Progenitor cell of endocrine pancreas (in vitro differentiated cells): Measurements from ENCODE around the gene ZNF275. TPM values are rescaled to one million over a fixed set of nuclear protein-coding genes. Genes with fewer than 3 reads are reported as not detected.

ENCODE experiments used
- DNase-seq: peaks from one replicate; pipeline ENCODE4 v3.0.0; 2021; ENCODE audit warnings: low spot score; ENCODE audit not compliant: unreplicated experiment
- H3K27ac Mint-ChIP-seq: 2 replicates; pipeline ENCODE4 v1.8.0; 2021; ENCODE audit warnings: mild to moderate bottlenecking, moderate library complexity, mixed read lengths
- H3K27me3 Mint-ChIP-seq: 2 replicates; pipeline ENCODE4 v1.8.0; 2021; ENCODE audit warnings: mixed read lengths
- H3K36me3 Mint-ChIP-seq: 2 replicates; pipeline ENCODE4 v1.8.0; 2022; ENCODE audit warnings: mixed read lengths; ENCODE audit not compliant: insufficient read depth
- H3K4me1 Mint-ChIP-seq: 2 replicates; pipeline ENCODE4 v1.8.0; 2021; ENCODE audit warnings: low read depth, mixed read lengths
- H3K4me3 Mint-ChIP-seq: 2 replicates; pipeline ENCODE4 v1.8.0; 2021; ENCODE audit warnings: low read depth, mild to moderate bottlenecking, moderate library complexity, mixed read lengths
- H3K9me3 Mint-ChIP-seq: 2 replicates; pipeline ENCODE4 v1.8.0; 2021; ENCODE audit warnings: low read depth, mixed read lengths
- CTCF ChIP-seq: fragments of 200-600 bp; sonication (generic); IDR thresholded peaks from one replicate; pipeline ENCODE4 v1.5.0; 2021; ENCODE audit warnings: antibody characterized with exemption, mild to moderate bottlenecking; ENCODE audit not compliant: unreplicated experiment
- total RNA-seq: library from RNA; stranded (reverse); gene quantifications from 2 replicates; pipeline ENCODE4 v1.2.1, GENCODE V29; 2021

The ZNF275 gene
- total RNA-seq, 1 donor from 2014 or later = 12.2 TPM

DNA sequence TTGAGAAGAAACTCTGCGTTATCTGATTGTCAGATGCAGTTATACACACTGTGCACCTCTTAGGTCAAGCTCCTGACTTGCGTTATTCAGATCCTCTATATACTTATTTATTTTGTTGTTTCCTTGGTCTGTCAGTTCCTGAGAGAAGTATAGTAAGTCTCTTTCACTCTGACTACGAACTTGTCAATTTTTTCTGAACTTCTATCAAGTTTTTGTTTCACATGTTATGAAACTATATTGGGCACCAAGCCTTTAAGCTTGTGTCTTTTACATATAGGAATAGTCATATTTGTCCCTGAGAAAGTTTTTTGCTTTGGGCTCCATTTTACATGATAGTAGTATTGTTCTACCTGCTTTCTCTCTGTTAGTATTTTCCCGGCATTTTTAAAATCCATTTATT lies 31.7 kb downstream of the ZNF275 start:
- Mint-ChIP-seq H3K36me3 (no peaks in the 10 kb centered on the region), H3K9me3 (peaks cover 26% of the 10 kb centered on the region), H3K27ac (no peak overlapping the region), H3K4me3 (no peak overlapping the region), H3K27me3 (peaks cover 5% of the 10 kb centered on the region), H3K4me1 (peaks cover 2% of the 10 kb centered on the region)
- no peak for DNase-seq
- TF ChIP-seq CTCF = no peak

DNA sequence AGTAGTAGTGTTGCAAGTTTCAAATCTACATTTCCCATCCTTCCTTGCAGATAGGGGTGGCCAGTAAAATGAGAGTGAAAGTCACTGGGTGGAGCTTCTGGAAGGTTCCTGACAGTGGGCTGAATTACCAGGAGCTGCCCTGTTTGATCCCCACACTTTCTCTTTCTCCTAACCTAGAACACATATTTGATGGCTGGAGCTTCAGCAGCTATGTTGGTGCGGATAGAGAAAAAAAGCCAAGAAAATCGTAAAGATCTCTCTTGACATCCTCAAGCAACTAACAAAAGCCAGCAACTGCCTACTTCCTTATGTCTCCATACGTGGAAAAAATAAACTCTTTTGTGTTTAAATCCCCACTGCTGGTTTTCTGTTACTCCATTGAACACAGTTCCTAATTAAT lies 32.2 kb downstream of the ZNF275 start:
- peaks cover 23% of the 10 kb centered on the region for H3K9me3 Mint-ChIP-seq
- no peak for TF ChIP-seq CTCF
- H3K4me3 Mint-ChIP-seq = no peak overlapping the region
- no peaks in the 10 kb centered on the region for H3K36me3 Mint-ChIP-seq
- peaks cover 4% of the 10 kb centered on the region for H3K4me1 Mint-ChIP-seq
- H3K27ac Mint-ChIP-seq = no peak overlapping the region
- no peak for DNase-seq
- H3K27me3 Mint-ChIP-seq = peaks cover 5% of the 10 kb centered on the region

GRCh38 chrX:153366878-153367538 lies 33.1 kb downstream of the ZNF275 start:
- H3K9me3 Mint-ChIP-seq = peaks cover 21% of the 10 kb centered on the region

DNA sequence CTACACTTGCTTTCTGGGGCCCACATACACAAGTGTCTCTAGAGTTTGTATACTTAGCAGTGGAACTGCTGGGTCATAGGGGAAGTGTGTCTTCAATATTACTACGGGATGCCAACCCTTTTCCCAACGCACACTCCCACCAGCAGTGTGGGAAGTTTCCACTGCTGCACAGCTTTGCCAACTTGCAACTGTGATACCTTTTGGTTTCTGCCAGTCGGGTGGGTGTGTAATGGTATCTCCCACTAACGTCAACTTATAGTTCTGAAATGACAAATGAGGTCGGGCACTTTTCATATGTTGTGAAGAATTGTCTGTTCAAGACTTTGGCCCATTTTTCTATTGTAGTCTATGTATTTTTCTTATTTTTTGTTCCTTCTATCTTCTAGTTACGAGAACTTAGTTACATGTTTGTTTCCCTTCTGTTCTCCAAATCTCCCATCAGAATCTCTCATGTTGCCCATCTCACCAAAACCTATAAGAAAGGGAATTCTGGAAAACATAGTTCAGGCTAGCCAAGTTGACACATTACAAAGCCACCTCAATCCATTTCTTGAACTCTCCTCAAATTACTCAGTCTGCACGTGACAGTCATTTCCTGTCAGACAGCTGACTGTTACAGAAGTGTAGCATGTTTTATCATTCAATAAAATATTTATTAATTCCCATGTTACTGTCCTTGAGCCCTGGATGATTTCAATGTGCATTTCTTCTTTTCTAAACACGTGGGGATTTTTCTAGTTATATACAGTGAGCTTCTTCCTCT lies 36.5 kb downstream of the ZNF275 start:
- TF ChIP-seq CTCF = no peak
- peaks cover 20% of the 10 kb centered on the region for H3K9me3 Mint-ChIP-seq

More at GRCh38 chrX:153366878-153367538, 33.1 kb downstream of the ZNF275 start:
- Mint-ChIP-seq H3K36me3 (no peaks in the 10 kb centered on the region), H3K27me3 (peaks cover 5% of the 10 kb centered on the region), H3K4me3 (no peak overlapping the region), H3K4me1 (peaks cover 7% of the 10 kb centered on the region), H3K27ac (no peak overlapping the region)
- TF ChIP-seq CTCF = no peak
- no peak for DNase-seq

GRCh38 chrX:153371256-153371655 lies 37.3 kb downstream of the ZNF275 start:
- no peak for DNase-seq
- Mint-ChIP-seq H3K9me3 (peaks cover 20% of the 10 kb centered on the region), H3K4me1 (peaks cover 10% of the 10 kb centered on the region), H3K36me3 (no peaks in the 10 kb centered on the region), H3K4me3 (no peak overlapping the region), H3K27ac (no peak overlapping the region), H3K27me3 (no peaks in the 10 kb centered on the region)
- no peak for TF ChIP-seq CTCF

More for the DNA sequence above, 36.5 kb downstream of the ZNF275 start:
- Mint-ChIP-seq H3K27me3 (no peaks in the 10 kb centered on the region), H3K27ac (no peak overlapping the region), H3K36me3 (no peaks in the 10 kb centered on the region), H3K4me1 (peaks cover 10% of the 10 kb centered on the region), H3K4me3 (no peak overlapping the region)
- no peak for DNase-seq
